Measurements from ENCODE around the gene GRK5.

- TF ChIP-seq SP1 (IDR thresholded peaks at IDR 0.05) (no peak), BHLHE40 (IDR thresholded peaks at IDR 0.05; ENCODE audit: borderline replicate concordance) (no peak), ZNF384 (IDR thresholded peaks at IDR 0.05) (no peak), FOXK2 (IDR thresholded peaks at IDR 0.05) (no peak)
Observed at GRCh38 chr10:119215371-119215770, 8.0 kb downstream of the GRK5 start.

Measured in HEK293T (cell line).